NCI-H748 (cell line): ENCODE results near the gene NSUN6.

Experiments used
- DNase-seq: peaks from one replicate; lab custom pipeline; 2025; ENCODE audit not compliant: unreplicated experiment; lab: John Stamatoyannopoulos, UW

The NSUN6 gene, protein sequence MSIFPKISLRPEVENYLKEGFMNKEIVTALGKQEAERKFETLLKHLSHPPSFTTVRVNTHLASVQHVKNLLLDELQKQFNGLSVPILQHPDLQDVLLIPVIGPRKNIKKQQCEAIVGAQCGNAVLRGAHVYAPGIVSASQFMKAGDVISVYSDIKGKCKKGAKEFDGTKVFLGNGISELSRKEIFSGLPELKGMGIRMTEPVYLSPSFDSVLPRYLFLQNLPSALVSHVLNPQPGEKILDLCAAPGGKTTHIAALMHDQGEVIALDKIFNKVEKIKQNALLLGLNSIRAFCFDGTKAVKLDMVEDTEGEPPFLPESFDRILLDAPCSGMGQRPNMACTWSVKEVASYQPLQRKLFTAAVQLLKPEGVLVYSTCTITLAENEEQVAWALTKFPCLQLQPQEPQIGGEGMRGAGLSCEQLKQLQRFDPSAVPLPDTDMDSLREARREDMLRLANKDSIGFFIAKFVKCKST

DNA sequence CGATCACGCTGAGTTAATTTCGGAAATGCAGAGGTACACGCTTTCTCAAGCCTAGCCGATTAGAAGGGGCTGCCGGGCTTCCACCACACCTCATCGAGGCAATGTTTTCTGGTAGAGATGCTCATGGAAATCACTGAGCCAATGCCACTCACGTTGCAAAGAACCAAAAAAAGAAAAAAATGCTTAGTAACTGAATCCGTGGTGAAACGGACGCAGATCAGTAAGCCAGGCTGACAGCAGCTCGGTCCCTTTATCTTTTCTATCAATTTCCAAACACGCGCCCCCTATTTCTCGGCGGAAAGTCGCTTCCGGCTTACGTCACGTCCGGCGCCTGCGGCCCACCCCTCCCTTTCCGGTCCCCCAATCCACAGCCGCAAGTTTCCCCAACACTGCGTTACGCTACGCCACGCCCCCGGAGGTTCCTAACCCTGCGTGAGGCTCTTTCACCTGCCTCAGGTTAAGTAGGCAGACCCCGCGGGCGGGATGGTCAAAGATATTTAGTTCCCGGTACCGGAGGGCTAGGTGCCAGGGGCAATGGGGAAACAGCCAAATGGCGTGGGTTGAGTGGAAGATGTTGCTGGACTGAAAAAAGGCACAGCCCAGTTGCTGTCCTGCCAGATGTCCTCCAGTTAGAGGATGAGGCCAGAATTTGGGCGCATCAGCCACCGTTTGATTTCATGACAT lies at the start of gene NSUN6:
Gene NSUN6, minus strand, starts transcription at position 264 of the 684 bp plus-strand sequence. CDS start 384 bp downstream, outside the sequence.
- DNase-seq: peak; percentile 88

DNA sequence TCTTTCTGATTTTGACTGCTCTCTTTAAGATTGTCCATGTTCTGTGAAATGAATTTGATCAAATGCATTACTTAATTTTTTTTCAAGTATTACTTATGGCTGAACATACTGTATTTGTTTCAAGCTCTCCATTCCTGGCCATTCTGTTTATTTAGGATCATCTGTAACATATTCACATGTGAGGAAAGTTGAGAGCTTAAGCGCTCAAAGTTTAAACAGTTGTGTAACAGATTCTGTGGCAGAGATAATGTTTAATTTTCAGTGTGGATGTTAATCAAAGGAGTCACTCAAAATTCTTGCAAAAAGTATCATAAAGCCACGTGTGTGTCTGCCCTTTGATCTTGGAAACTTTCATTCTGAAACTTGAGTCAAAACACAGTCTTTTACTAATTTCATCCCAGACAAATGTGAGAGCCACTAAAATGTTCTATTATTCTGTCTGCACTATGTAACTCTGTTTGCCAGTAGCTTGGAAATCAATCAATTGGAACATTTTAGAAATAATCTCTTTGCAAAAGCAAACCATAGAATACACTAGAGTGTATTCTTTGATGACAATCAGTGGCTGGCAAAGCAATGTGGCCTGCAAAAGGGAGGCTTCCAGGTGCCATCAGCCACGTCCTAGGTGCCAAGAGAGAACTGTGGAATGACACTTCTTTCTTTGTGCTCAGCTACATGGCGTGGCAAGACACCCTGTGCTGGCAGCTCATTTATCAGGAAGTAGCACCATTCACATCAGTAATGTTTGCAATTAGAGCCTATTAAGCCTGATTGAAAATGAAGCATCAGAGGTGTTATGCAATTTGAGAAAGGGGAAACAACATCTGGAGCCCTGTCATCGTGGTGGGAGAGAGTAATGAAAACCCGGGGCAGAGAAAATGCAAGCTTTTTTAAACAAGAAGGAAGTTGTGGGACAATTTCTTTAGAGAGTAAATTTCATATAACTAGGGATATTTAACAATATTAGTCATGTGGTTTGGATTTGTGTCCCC lies 48.8 kb upstream of the NSUN6 start:
- no peak for DNase-seq

DNA sequence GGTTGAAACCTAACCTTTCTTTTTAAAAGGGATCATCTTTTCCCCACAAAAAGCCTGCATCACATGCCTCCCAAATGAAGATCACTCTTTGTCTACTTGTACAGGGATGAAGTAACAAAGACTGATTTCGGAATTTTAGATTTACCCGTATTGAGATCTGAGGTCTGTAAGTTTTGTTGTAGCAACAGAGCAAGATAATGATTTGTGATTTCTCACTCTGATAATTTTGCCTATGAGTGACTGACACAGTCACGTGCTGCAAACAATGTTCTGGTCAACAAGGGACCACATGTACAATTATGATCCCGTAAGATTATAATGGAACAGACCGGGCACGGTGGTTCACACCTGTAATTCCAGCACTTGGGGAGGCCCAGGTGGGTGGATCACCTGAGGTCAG lies 39.2 kb upstream of the NSUN6 start:
- DNase-seq: no peak

DNA sequence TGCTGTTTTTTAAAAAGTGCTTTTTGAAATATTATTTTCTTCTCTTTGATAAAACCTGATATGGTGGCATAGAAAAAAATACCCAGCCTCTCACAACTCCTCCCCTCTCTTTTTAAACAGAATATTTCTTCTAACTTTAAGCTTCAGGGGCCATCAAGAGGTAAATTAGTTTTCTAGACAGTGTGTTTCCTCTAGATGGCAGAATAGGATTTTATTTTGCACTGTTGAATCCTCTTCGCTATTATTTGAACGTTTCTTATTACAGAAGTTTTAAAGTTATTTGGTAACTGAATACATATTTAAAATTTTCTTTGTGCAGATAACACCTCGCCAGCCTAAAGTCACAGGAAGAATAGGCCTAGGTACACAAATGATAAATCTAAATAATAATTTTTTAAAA lies 38.1 kb upstream of the NSUN6 start:
- DNase-seq: peak; percentile 1

DNA sequence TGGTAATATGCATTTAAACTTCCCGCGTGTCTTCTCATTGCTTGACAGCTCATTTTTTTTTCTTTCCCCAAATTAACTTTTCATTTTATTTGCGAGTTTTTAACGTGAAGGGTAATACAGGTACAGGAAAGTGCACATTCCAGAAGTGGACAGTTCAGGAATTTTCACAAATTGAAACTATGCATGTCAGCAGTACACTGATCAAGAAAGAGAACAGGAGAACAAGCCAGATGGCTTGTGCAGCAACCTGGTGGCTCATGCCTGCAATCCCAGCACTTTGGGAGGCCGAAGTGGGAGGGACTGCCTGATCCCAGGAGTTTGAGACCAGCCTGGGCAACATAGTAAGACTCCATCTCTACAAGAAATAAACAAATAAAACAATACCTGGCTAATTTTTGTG lies 36.3 kb upstream of the NSUN6 start:
- no peak for DNase-seq

DNA sequence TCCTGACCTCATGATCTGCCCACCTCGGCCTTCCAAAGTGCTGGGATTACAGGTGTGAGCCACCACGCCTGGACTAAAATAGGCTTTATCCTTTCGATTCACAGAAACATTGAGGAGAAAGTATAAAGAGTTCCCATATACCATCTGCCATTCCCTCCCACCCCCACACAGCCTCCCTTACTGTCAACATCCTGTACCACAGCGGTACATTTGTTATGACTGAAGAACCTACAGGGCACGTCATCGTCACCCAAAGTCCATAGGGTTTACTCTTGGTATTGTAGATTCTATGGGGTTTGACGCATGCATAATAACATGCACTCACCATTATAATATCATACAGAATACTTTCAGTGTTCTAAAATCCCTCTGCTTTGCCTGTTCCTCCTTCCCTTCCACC lies 35.8 kb upstream of the NSUN6 start:
- DNase-seq: no peak

DNA sequence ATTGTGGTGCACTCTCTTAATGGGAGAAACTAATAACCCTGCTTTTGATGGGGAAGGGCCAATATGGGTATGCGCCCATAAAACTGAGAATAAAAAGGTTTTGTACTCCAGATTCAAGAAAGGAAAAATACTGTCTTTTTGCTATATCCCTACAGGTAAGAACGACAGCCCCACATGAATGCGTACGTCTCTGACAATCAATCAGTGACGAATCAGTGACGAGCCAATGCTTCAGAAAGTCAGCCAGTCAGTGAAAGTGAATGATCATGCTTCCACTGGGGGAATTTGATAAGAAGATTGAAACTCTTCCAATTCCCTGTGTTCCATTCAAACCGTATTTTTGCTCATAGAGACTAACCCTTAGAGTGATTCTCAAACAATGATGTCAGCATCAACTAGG lies 34.2 kb upstream of the NSUN6 start:
- no peak for DNase-seq

DNA sequence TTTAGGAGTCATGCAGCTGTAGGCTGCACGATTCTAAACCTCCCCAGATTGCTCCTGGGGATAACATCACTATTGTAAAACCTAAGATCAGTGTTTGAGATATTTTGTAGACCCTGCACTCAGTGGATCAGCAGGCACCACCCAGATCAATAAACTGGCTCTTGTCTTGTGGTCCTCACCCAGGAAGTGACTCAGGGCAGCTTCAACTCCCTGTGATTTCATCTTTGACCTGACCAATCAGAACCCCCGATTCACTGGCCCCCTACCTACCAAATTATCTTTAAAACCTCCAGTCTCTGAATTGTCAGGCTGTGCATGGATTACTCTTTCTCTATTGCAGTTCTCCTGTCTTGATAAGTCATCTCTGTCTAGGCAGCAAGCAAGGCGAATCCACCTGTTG lies 33.6 kb upstream of the NSUN6 start:
- no peak for DNase-seq

DNA sequence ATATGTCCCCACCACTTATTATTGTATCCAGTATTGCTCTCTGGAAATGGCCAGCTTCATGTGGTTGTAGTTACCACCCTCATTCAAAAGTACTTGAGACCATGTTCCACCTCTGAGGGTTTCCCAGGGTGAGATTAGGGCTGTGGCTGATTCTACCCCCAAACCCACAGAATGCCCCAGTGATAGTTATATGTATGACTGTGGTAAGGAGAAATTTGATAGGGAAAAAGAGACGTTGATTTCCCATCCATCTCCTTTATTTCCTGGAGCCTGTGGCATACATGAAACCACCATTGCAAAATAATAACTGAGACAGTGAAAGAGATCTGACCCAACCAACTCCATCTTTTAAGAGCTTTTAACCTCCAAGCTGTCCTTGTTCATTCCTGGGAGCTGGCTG lies 33.0 kb upstream of the NSUN6 start:
- DNase-seq: no peak

DNA sequence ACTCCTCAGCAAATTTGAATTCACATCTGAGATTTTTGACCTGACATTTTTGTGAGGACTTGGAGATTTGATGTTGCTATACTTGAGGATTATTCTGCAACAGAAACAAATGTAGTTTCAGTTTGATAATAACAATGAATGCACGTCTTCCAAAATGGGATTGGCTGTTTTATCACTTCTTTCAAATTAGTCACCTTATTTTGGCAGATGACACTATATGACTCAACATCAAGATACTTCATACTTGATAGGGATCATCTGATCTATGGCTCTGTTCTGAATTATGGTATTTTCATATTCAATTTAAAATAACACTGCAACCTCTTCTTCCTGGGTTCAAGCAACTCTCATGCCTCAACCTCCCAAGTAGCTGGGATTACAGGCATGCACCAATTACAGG lies 32.0 kb upstream of the NSUN6 start:
- no peak for DNase-seq

DNA sequence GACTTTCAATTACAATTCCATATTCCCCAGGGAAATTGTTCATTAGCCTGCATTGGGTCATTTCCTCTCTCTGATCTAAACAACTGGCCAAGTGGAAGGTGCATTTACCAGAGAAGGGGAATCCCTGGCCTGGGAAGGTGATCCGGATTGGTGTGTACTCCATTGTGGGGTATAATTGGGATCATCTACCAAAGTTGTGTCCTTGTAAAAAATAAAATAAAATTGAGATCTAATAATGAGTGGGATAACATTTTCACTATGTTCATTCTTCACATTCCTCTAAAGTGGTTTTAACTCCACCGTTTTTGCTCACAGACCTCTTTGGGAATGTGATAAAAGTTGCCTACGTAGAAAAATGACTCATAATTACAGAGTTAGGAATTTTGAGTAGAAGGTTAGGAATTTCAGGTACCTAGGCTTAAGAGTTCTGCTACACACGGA lies 30.6 kb upstream of the NSUN6 start:
- no peak for DNase-seq

DNA sequence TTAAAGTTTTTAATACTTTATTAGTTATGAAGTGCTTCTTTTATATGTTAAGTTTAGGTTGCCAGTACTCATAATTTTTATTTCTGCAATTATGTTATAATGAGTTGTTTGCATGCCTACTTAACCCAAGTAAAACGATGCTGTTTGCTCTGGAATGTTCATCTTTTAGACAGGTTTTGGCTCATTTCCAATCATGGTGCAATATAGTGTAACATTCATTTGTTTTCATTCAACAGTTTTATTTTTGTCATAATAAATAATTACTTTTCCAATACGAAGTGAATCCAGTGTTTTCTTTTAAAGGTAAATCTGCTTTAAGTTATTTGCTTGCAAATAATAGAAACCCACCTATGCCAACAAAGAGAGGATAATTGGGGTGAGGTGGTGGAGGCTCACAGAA lies 30.0 kb upstream of the NSUN6 start:
- DNase-seq: no peak

DNA sequence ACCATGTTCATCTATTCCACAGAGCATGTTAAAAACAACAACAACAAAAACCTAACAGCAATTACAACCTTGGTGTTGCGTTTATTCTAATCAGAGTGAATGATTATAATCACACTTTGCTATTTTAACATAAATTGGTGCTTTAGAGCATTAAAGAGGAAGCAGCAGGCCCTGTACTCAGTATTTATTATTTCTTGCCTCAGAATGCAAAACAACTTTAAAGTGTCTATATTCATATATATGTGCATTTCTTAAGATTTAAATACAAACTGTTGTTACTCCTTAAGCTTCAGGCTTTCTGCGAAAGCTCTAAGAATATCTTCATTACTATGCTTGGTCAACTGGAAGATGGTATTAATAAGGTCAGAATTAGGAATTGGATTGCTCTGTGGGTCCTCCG lies 29.4 kb upstream of the NSUN6 start:
- no peak for DNase-seq

DNA sequence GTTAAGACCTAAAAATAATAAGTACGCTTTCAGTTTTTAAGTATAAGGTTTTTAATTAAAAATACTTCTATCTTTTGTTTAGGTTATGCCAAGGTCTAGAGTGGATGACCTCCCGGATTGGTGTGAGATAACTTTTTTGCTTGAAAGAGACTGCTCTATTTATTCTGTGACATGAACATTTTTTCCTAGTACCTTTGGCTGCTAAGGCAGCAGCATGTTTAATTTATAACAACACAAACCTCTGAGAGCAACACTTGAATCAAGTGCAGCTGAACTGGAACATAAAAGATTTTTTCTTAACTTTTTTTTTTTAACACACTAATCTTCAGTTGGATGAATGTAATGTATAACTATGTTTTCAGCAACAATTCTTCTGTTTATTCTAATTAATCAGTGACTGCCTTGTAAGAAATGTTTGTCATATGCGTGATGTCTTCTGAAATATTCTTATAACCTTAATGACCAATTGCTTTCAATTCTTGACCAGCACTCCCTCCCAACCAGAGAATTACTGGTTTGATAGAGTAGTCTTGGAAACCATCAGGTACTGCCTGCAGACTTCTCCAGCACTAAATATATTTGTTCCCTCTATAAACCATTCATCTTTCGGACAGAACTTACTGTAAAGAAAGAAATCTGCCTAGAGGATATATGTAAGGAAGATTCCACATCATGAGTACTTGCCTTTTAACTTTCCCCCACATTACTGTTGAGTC lies 23.9 kb upstream of the NSUN6 start:
- DNase-seq: no peak

DNA sequence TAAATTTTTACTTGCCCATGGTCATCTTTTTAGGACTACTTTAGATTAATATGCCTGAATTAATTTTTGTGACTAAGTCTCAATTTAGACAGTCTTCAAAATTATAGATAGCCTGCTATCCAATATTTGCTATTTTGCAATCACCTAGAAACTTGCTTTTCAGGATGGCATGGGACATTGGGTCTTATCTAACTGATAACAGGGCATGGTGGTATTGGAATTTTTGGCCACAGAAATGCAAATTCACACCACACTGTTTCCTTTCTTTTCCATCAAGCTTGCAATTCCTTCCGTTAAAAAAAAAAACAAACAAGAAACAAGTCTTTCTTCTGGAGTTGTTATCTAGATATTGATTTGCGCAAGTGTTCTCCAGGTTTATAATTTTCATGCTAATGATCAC lies 16.6 kb upstream of the NSUN6 start:
- DNase-seq: no peak

DNA sequence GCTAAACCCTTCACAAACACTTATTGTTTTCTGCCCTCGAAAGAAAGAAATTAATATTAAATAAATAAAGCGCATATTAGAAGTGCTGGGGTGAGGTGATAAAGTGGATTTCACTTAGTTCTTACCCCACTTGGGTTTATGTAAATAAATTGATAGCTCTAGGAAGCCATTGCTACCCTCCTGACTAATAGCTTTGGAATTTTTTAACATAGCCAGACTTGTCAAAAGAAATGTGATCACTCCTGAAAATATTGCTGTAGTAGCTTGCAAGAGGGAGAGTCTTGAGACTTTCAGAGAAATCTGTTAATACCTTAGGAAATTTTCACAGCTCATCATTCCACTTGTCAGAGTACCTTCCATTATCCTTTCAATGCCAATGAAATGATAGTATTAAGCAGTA lies 15.4 kb upstream of the NSUN6 start:
- DNase-seq: no peak

DNA sequence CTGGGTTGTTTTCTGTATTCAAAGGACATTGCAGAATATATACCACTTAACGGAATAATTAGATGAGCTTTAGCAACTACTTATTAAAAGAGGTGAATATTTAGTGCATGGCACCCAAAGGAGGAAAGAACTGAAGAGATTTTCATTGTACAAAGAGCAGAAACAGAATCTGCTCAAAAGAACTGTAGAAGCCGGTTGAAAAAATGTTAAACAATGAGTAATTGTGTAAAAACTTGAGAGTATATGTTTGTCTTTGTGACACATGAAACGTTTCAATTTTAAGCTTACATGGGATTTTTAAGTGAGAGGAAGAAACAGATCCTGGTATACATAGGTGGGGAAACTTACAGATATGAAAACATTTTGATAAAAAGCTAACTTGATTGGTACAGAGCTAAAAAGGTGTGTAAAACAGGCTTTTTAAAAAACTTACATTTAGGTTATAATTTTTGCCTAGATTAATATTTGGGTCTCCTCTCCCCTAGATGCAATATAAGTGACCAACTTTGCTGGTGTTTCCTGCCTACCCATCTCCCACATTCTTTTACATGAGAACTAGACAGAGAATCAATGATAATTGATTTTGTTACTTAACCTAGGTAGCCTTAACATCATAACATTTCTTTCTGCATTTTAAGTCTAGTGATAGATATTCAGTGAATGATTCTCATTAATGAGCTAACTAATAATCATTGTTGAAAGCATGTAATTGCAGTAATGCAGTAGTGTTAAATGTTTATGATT lies 14.6 kb upstream of the NSUN6 start:
- DNase-seq: no peak

DNA sequence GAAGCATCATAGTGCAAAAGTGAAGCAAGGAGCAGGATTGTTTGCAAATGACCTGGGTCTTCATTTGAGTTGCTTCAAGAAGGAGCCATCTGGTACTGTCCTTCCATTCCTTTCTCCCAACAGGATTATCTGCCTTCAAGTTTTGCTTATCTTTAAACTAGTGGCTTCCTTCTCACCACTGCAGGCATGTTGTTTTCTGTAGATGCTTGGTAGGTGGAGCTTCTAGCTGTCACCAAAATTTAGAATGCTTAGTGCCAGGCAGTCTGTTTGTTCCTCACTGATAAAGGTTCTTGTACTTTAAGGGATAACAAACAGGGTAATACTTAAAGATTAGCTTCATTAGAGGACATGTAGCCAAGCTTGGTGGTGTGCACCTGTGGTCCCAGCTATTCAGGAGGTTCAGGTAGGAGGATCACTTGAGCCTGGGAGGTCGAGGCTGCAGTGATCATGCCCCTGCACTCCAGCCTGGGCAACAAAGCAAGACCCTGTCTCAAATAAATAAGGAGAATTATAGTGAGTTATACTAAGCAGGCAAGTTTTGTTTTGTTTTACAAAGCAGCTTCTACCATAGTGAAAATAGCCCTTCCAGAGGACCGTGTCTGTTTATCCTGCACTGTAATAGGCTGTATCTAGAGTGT lies 13.6 kb upstream of the NSUN6 start:
- DNase-seq: no peak

DNA sequence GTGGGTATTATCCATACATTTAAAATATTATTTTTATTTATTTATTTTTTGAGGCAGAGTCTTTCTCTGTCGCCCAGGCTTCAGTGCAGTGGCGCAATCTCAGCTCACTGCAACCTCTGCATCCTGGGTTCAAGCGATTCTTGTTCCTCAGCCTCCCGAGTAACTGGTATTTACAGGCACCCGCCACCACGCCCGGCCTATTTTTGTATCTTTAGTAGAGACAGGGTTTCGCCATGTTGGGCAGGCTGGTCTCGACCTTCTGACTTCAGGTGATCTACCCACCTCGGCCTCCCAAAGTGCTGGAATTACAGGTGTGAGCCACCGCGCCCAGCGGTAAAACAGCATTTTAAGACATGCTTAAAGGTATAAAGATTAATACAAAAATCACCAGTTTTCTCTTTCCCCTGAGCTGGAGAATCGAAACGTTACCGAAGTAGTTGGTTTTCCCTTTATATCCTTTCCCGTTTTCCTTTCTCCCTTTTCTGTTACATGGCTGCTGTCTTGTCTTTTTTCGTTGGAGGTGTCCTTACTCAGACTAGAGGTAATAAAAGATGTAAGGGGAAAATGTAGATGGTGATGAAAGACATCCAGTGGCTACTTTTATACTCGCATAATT lies 9.5 kb upstream of the NSUN6 start:
- DNase-seq: no peak
